ENCODE data around the gene GAS2L3.
A peak's percentile ranks its signal among the peaks of the same experiment; 100 is the strongest.
"Not testable (repeated sequence)": the region's sequence is repeated elsewhere in the genome, so short reads cannot be mapped to it uniquely, and the experiment has no call there.

GAS2L3 gene

GRCh38 chr12:100573292-100574186 lies at the start of gene GAS2L3:
TSS of gene GAS2L3 (plus strand) at chr12:100573684. CDS start at chr12:100594905, 21,221 bp downstream.
- peak in 2 of 4 experiments; percentile 1 to 6 for DNase-seq

GRCh38 chr12:100528034-100528433 lies 45.5 kb upstream of the GAS2L3 start:
- no peak for DNase-seq

- no peak for DNase-seq
These were observed 44.9 kb upstream of the GAS2L3 start for GRCh38 chr12:100528471-100529127.

GRCh38 chr12:100529756-100530350 lies 43.6 kb upstream of the GAS2L3 start:
- DNase-seq, result no peak

- no peak for DNase-seq
These were observed 40.1 kb upstream of the GAS2L3 start for GRCh38 chr12:100533376-100533775.

GRCh38 chr12:100534625-100535227 lies 38.8 kb upstream of the GAS2L3 start:
- DNase-seq, result no peak

- no peak for DNase-seq
These were observed 34.3 kb upstream of the GAS2L3 start for GRCh38 chr12:100539202-100539601.

- no peak for DNase-seq
These were observed 29.3 kb upstream of the GAS2L3 start for GRCh38 chr12:100544165-100544564.

- DNase-seq, result no peak
These were observed 28.4 kb upstream of the GAS2L3 start for GRCh38 chr12:100545092-100545491.

GRCh38 chr12:100553936-100554335 lies 19.5 kb upstream of the GAS2L3 start:
- DNase-seq, result no peak

GRCh38 chr12:100554608-100555077 lies 18.8 kb upstream of the GAS2L3 start:
- no peak for DNase-seq

GRCh38 chr12:100555722-100556121 lies 17.8 kb upstream of the GAS2L3 start:
- no peak for DNase-seq

- DNase-seq, result no peak
These were observed 16.1 kb upstream of the GAS2L3 start for GRCh38 chr12:100557357-100557756.

GRCh38 chr12:100559261-100559660 lies 14.2 kb upstream of the GAS2L3 start:
- DNase-seq, result not testable (repeated sequence)

GRCh38 chr12:100564090-100564489 lies 9.4 kb upstream of the GAS2L3 start:
- no peak for DNase-seq

- DNase-seq, result no peak
These were observed 8.5 kb upstream of the GAS2L3 start for GRCh38 chr12:100564905-100565467.

GRCh38 chr12:100565987-100566545 lies 7.4 kb upstream of the GAS2L3 start:
- DNase-seq, result no peak

GRCh38 chr12:100566887-100567637 lies 6.4 kb upstream of the GAS2L3 start:
- no peak for DNase-seq

GRCh38 chr12:100567945-100568344 lies 5.5 kb upstream of the GAS2L3 start:
- no peak for DNase-seq

GRCh38 chr12:100572184-100572583 lies 1.3 kb upstream of the GAS2L3 start:
- no peak for DNase-seq

- no peak for DNase-seq
These were observed 947 bp downstream of the GAS2L3 start for GRCh38 chr12:100574187-100575074.

Data from activated naive CD4-positive, alpha-beta T cell (primary cell).